Stimulated activated CD4-positive, alpha-beta T cell treated with anti-CD3 and anti-CD28 coated beads, Interleukin-15, amount 100 ng/mL, for 24 hours (primary cell): ENCODE results near the gene WDR35.

Experiments
- DNase-seq: peaks from one replicate; pipeline ENCODE4 v3.0.0-alpha.2; 2020

WDR35 gene

GRCh38 chr2:19865151-19865550 is 124.8 kb downstream of the WDR35 start:
- no peak for DNase-seq

GRCh38 chr2:19864381-19864780 is 125.5 kb downstream of the WDR35 start:
- DNase-seq, result no peak

GRCh38 chr2:19863303-19864041 is 126.4 kb downstream of the WDR35 start:
- DNase-seq, result peak; percentile 74

GRCh38 chr2:19861813-19862212 is 128.1 kb downstream of the WDR35 start:
- DNase-seq, result no peak
